ENCODE results near the gene SNTG2. TPM values are rescaled to one million over a fixed set of nuclear protein-coding genes. Genes with fewer than 3 reads are reported as not detected.
"Not testable (repeated sequence)": the region's sequence is repeated elsewhere in the genome, so short reads cannot be mapped to it uniquely, and the experiment has no call there.

The SNTG2 gene
- polyA plus RNA-seq, 3 donors, result 2.4 to 3.3 (median 2.9) TPM

DNA sequence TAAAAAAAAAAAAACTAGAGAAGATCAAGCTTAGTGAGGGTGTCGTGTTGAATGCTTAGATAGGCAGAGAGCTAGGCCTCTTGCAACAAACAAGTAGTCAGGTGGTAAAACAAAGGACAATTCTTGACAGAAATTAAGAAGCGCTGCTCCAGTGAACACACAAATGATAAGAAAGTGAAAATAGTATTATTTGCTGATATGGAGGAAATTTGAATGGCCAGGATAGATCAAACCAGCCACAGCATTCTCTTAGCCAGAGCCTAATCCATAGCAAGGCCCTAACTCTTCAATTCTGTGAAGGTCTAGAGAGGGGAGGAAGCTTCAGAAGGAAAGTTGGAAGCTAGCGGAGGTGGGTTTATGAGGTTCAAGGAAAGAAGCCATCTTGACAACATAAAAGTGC, 121.0 kb downstream of the SNTG2 start:
- no peak for DNase-seq (ENCODE audit: extremely low read depth in 1 of 11, low read depth in 9 of 11, low spot score in 4 of 11)

DNA sequence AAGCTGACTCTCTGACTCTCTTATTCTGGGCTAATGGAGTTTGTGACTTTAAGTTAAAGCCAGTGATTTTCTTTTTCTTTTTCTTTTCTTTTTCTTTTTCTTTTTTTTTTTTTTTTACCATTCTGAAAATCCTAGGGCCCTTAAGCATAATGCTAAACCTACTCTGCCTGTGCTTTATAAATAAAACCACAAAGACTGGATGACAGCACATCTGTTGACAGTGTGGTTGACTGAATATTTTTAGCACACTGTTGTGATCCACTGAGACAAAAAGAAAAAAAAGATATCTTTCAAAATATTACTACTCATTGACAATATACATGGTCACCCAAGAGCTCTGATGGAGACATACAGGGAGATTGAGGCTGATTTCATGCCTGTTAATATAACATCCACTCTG, 121.6 kb downstream of the SNTG2 start:
- no peak for DNase-seq (ENCODE audit: extremely low read depth in 1 of 11, low read depth in 9 of 11, low spot score in 4 of 11)

DNA sequence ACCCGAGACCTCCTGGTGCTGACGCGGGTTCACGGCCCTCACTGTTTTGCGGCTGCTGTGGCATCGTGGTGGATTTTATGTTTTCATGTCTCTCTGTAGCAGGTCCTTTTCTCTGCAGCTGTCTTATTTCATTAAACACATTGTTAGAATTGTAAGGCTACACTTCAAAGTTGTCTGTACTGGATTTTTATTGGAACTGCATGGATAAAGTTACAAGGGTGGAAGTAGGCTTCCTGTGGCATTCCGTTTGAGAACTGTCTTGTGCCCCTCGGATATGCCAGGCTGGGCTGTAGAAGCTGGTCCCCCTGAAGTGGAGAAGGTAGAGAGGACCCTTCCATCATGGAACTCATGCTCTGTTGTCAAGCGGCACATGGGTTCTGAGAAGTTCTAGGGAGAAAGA, 127.3 kb downstream of the SNTG2 start:
- no peak for DNase-seq (ENCODE audit: extremely low read depth in 1 of 11, low read depth in 9 of 11, low spot score in 4 of 11)

DNA sequence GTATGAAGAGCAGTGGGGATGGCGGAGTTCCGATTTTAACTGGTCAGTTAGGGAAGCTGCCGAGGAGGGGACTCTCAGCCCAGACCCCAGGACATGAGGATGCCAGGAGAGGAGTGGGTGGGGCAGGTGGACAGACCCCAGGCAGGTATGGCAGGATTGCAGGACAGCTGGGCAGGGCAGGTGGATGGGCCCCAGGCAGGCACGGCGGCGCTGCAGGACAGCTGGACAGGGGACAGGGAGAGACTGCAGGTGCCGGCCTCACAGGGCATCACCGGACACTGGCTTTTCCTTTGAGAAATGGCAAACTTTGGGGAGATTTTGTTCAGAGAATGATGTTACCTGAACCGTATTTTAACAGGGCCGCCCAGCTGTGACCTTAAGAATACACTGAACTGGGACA, 127.7 kb downstream of the SNTG2 start:
- no peak for DNase-seq (ENCODE audit: extremely low read depth in 1 of 11, low read depth in 9 of 11, low spot score in 4 of 11)

DNA sequence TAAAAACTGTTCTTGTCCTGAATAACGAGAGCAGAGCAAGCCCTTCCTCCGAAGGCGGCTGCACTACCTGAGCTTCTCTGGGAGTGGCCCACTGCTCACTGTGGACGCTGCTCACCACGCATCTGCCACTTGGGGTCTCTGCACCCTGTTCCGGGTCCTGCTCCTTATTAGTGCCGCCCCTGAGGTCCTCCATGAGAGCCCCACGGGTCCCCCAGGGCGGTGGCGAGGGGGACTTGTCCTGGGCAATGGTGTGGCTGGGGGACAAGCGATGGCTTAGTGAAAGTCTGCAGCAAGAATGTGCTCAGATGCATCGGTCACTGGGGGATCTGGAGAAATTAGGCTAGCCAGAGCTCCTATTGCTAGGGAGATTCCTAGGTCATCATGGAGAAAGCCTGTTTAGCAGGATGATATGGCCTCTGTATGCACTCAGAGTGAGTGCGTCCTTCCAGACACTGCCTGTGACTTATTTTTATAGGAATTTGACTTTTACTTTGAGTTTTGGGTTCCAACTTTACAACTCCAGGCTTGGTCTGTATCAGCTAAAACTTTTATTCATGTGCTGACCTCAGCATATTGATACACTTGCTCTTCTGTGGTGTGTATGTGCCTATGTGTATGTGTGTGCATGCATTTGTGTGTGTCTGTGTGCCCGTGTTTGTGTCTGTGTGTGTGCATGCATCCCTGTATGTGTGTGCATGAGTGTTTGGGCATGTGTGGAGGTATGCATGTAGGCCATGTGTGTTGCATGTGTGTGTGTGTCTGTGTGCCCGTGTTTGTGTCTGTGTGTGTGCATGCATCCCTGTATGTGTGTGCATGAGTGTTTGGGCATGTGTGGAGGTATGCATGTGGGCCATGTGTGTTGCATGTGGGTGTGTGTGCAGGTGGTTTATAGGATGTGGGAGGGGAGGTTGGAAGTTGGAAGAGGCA, 129.5 kb downstream of the SNTG2 start:
- DNase-seq (ENCODE audit: extremely low read depth in 1 of 11, low read depth in 9 of 11, low spot score in 4 of 11), result no peak

DNA sequence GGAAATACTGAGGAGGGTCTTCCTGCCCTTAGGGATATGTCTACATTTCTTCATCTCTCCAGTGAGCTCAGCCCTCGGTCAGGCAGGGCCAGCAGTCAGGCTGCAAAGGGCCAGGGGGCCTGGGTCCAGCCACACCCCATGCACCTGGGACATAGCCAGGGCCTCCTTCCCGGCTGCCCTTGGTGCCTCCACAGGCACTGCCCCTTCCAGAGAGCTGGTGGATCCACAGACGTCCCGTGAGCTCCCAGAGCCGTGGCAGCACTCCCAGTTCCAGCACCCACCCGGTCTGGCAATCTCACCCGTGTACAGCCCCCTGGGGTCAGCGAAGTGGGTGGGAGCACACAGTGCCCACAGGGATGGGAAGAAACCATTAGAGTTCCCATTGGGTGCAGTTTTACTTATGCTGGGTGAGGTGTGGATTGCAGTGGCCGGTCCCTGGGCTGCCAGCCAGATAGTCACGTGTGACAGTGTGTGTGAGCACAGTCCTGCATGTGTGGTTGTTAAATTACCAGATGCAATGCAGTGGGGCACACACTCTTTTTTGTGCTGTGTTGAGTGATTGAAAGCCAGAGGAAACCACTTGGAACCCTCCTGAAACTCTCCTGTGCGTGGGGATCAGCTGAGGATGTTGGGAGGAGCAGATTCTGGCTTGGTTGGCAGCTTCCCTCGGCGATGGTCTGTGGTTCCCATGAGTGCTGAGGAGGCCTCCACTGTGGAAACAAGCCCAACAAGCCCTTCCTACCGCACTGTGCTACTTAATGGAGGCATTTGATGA, 131.0 kb downstream of the SNTG2 start:
- no peak for DNase-seq (ENCODE audit: extremely low read depth in 1 of 11, low read depth in 9 of 11, low spot score in 4 of 11)

DNA sequence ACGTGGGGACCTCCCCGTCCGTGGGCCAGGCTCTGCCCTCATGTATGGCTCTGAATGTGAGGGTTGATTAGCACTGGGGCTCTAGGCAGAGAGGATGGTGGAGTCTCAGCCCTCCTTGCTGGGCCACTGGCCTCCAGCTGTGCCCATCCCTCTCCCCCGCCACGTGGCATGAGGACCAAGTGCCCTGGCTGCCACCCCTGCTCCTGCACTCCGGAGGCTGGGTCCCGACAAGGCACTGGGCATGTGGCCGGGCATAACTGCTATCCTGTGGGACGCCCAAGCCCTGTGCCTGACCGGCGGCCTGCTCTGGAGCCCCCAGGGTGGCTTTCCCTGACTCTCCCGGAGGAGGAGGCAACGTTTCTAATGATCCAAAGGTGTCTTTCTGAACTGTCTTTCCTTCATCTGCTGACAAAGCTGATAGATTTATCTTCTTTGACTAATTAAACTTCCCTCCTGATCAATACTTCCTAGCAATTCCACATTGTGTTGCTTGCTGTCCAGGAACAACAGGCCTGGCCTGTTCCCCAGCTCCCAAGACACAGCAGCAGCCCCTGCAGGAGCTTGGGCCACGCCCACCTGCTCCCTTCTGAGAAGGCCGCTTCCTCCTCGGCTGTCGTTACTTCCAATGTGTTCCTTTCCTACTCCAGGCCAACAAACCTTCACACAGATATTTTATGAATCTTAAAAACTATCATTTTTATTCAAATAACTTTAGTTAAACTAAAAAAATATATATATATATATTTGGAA, 132.0 kb downstream of the SNTG2 start:
- DNase-seq (ENCODE audit: extremely low read depth in 1 of 11, low read depth in 9 of 11, low spot score in 4 of 11), result no peak

DNA sequence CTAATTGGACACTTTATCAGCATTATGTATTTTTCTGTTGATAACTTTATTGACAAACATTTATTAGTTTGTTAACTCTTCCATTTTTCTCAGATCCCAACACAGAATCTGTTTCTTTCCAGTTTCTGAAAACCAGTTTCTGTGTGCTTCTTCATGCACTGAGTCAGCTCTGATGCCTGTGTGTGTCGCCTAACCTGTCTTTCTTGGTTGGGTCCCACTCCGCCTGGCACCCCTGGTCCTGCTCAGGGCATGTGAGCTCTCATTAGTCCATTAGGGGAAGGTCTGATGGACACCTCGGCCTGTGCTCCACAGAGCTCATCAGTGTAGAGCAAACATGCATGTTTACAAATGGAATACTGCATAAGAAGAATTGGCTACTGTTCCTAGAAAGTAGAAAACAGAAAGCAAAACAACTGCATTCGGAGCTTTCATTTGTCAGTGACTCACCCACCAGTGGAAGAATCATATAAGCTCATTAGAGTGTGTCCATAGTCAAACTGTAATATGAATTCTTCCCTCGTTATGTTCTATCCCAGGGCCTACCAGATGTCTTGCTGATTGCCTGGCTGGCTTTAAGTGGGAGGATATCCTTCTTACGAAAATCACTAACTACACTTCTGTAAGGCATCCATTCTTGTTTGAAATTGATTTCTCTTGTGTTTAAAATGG, 137.7 kb downstream of the SNTG2 start:
- DNase-seq (ENCODE audit: extremely low read depth in 1 of 11, low read depth in 9 of 11, low spot score in 4 of 11), result no peak

DNA sequence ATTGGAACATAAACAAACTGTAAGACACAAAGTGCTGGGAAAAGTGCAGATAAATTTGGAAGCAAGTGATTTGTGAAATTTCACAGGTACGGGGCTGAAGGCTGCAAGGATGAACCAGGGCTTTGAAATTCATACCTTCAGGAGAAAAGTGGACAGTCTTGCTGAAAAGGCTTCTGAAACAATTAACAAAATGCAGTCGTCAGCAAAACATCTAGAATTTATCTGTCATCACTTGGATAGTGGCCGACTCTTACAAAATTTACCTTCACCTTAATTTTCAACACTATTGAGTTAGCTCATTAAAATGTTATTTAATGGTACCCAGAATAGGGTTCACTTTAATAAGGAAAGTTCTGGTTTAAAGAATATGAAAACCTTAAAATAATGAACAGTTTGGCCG, 138.3 kb downstream of the SNTG2 start:
- no peak for DNase-seq (ENCODE audit: extremely low read depth in 1 of 11, low read depth in 9 of 11, low spot score in 4 of 11)

DNA sequence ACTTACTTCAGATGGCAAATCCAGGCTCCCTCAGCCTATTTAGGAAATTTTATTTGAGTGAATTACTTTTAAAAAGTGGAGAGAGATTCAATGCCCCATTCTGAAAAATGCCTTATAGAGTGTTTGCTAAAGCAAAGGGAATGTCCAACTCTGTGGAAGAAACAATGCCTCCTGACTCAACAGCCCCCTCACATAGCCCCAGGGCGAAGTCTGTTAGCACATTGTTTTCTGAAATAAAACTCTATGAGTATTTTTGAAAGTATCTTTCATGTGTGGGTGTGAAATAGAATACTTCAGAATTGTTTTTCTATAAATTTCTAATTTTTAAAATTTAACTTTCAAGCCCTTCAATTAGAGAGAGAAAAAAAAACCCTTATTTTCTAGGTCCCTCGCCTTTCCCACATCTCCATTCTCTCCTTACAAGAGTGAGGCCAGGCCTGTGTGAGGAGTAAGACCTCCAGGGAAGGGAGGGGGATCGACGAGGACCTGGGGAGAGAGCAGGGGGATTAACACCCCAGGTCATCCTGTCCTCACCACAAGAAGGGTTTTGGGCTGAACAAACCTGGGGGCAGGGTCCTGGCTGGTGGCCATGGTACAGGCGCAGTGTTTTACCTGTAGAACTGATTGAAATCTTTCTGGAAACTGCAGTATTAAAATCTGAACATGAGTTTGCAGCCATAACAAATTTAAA, 141.4 kb downstream of the SNTG2 start:
- no peak for DNase-seq (ENCODE audit: extremely low read depth in 1 of 11, low read depth in 9 of 11, low spot score in 4 of 11)

DNA sequence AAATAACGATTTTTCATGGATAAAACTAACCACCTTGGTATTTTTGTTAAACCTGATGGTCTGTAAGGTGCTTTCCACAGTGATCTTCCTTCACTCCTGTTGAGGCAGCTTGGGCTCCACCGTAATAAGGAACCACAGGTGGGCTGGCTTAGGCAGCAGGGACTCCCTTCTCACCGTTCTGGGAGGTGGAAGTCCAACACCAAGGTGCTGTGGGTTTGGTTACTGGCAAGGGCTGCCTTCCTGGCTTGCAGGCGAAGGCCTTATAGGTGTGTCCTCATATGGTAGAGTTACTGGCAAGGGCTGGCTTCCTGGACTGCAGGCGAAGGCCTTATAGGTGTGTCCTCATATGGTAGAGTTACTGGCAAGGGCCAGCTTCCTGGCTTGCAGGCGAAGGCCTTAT, 143.0 kb downstream of the SNTG2 start:
- DNase-seq (ENCODE audit: extremely low read depth in 1 of 11, low read depth in 9 of 11, low spot score in 4 of 11), result not testable (repeated sequence)

DNA sequence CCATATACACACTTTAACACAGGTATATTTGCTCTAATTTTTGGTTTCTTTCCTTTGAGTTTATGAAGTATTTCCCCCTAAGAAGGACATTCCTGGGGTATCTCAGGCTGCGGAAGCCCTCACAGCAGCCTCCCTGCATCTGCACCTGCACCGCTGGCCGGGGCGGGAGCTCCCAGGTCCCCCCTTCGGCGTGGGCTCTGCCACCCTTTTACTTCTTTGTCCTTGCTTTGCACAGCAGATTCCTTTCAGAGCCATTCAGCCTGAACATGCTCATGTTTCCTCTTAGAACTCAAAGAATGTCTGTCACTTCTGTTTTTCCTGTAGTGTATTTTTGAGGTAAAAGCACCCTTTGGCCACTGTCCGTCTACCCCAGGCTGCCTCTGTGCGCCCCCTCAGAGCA, 146.5 kb downstream of the SNTG2 start:
- DNase-seq (ENCODE audit: extremely low read depth in 1 of 11, low read depth in 9 of 11, low spot score in 4 of 11), result no peak

DNA sequence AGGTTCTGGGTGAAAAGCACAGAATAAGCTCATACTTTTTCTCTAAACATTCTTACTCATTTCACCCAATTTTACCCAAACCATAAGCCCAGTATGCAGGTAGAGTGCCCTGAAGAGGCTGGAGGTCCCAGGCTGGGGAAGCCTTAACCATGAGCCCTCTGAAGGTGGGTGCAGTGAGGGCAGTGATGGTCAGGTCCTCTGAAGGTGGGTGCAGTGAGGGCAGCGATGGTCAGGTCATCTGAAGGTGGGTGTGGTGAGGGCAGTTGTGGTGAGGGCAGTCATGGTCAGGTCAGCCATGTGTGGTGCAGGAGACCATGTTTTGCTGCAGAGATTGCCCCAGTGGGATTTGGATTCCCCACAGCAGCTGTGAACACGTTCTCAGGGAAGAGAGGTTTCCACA, 148.8 kb downstream of the SNTG2 start:
- DNase-seq (ENCODE audit: extremely low read depth in 1 of 11, low read depth in 9 of 11, low spot score in 4 of 11), result no peak

DNA sequence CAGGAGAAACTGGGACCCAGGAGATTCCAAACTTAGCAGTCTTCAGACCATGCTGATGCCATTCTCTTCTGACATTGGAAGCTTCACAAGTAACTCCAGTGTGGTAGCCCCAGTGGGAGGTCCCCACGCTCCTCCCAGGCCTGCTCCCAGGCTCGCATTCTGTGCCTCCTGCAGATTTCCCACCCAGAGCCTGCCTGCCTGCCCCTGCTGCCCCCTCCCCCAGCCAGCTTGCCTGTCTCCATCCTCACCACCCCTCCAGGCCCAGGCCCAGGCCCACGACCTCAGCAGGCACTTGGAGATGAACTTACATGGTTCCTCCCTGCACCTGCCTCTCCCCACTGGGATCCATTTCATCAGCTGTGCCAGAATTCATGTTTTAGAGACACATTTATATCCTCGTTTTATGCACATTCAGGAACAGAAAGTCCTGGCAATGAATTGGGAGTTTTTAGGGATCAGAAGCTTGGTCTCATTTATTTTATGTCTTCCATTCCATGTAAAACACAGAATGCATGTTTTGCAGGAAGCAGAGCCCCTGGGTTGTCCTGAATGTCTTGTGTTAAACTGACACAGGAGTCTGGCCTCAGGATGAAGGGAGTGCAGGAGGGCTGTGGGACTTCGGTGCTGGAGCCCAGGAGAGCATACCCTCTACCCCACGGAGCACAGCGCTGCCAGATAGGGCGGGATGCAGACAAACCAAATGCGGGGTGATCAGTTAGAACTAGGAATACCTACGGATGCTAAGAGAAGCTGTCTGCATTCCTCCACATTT, 150.5 kb downstream of the SNTG2 start:
- DNase-seq (ENCODE audit: extremely low read depth in 1 of 11, low read depth in 9 of 11, low spot score in 4 of 11), result no peak

DNA sequence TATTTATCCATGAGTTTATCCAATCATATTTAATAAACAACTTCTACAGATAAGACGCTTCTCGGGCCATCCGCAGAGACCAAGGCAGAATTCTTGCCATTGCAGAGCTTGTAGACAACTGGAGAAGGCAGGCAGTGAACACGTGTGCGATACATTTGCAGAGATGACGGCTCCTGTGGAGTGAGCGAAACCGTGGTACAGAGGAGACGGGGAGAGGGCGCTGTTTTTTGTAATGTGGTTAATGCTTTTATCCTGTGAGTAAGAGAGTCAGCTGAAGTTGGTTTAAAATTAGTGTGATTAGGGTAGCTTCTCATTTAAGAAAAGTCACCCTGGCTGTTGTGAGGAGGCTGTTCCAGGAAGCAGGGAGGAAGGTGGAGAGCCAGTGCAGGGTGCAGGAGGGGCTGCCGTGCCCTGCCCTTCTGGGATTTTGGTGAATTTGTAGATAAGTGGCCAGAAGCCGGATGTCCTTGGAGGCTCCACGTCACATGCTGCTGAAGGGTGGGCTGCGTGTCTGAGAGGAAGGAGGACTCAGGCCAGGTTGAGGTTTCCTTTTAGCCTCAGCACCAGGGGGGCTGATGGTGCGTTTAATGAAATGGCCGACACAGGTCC, 151.4 kb downstream of the SNTG2 start:
- DNase-seq (ENCODE audit: extremely low read depth in 1 of 11, low read depth in 9 of 11, low spot score in 4 of 11), result no peak

DNA sequence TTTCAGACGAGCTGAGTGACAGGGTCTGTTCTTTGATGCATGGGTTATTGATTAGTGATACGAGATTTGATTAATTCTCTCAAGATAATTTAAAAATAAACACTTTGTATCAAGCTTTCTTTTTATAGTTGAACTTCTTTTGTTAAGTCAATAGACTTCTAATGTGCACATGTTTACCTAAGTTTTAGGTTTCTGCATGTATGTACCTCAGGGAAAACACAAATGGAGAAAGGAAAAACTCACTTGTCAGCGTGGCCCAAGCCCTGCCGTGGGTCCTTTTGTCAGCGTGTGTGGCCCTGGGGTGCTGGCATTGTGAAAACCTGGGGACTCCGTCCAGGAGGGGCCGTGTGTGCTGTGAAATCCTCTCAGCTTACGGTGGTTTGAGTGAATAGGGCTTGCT, 153.7 kb downstream of the SNTG2 start:
- no peak for DNase-seq (ENCODE audit: extremely low read depth in 1 of 11, low read depth in 9 of 11, low spot score in 4 of 11)

DNA sequence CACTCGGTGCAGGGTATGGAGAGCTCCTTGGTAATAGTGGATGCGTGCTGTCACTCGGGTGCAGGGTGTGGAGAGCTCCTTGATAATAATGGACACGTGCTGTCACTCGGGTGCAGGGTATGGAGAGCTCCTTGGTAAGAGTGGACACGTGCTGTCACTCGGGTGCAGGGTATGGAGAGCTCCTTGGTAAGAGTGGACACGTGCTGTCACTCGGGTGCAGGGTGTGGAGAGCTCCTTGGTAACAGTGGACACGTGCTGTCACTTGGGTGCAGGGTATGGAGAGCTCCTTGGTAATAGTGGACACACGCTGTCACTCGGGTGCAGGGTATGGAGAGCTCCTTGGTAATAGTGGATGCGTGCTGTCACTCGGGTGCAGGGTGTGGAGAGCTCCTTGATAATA, 155.7 kb downstream of the SNTG2 start:
- DNase-seq (ENCODE audit: extremely low read depth in 1 of 11, low read depth in 9 of 11, low spot score in 4 of 11), result not testable (repeated sequence)

Measured in renal cortex interstitium (tissue), 11 donors.